ENCODE results near the gene DENND10. TPM values are rescaled to one million over a fixed set of nuclear protein-coding genes. Genes with fewer than 3 reads are reported as not detected.
A peak's percentile ranks its signal among the peaks of the same experiment; 100 is the strongest.
"Not testable (repeated sequence)": the region's sequence is repeated elsewhere in the genome, so short reads cannot be mapped to it uniquely, and the experiment has no call there.

DENND10 gene
- polyA plus RNA-seq, 3 donors = 60.3 to 62.1 (median 61.6) TPM

- DNase-seq (ENCODE audit: low read depth in 3 of 3, low spot score in 2 of 3) = peak in 1 of 3 donors; percentile 45
Measured at GRCh38 chr10:119165171-119166117, 61.5 kb downstream of the DENND10 start, which contains the start of gene SFXN4. Gene SFXN4, minus strand, starts transcription at chr10:119165714. Its CDS starts 67 bp downstream, at chr10:119165647.

- no peak for DNase-seq (ENCODE audit: low read depth in 3 of 3, low spot score in 2 of 3)
Measured at GRCh38 chr10:119166118-119166500, 62.2 kb downstream of the DENND10 start.

- no peak for DNase-seq (ENCODE audit: low read depth in 3 of 3, low spot score in 2 of 3)
Measured at GRCh38 chr10:119166564-119166963, 62.7 kb downstream of the DENND10 start.

- no peak for DNase-seq (ENCODE audit: low read depth in 3 of 3, low spot score in 2 of 3)
Measured at GRCh38 chr10:119167041-119167440, 63.1 kb downstream of the DENND10 start.

GRCh38 chr10:119174109-119174508 lies 70.2 kb downstream of the DENND10 start:
- DNase-seq (ENCODE audit: low read depth in 3 of 3, low spot score in 2 of 3) = no peak

- no peak for DNase-seq (ENCODE audit: low read depth in 3 of 3, low spot score in 2 of 3)
Measured at GRCh38 chr10:119176166-119176565, 72.3 kb downstream of the DENND10 start.

GRCh38 chr10:119177708-119178371 lies 73.9 kb downstream of the DENND10 start:
- DNase-seq (ENCODE audit: low read depth in 3 of 3, low spot score in 2 of 3) = no peak

GRCh38 chr10:119178372-119179119 lies 74.6 kb downstream of the DENND10 start, which contains the start of gene PRDX3:
Gene PRDX3, minus strand, starts transcription at chr10:119178812. Its CDS starts 22 bp downstream, at chr10:119178790.
- peak; percentile 83 to 84 (median 84) for DNase-seq (ENCODE audit: low read depth in 3 of 3, low spot score in 2 of 3)

- DNase-seq (ENCODE audit: low read depth in 3 of 3, low spot score in 2 of 3) = not testable (repeated sequence)
Measured at GRCh38 chr10:119180850-119181400, 77.0 kb downstream of the DENND10 start.

- no peak for DNase-seq (ENCODE audit: low read depth in 3 of 3, low spot score in 2 of 3)
Measured at GRCh38 chr10:119183664-119184412, 79.9 kb downstream of the DENND10 start.

Other genes with a start within 250 kb of the DENND10 start
- 1 to 10 TPM; 3.4 to 4.5 (median 3.5) TPM for gene NANOS1, start 74.4 kb upstream of the DENND10 start, polyA plus RNA-seq (ENCODE audit: insufficient read length in 3 of 3)
- gene EIF3A, start 23.3 kb upstream of the DENND10 start, polyA plus RNA-seq (ENCODE audit: insufficient read length in 3 of 3) = 100 to 1,000 TPM; 195 to 208 (median 199) TPM
- 10 to 100 TPM; 24.2 to 32.0 (median 31.6) TPM for gene SFXN4, start 61.6 kb downstream of the DENND10 start, polyA plus RNA-seq (ENCODE audit: insufficient read length in 3 of 3)
- 100 to 1,000 TPM; 293 to 330 (median 294) TPM for gene PRDX3, start 74.7 kb downstream of the DENND10 start, polyA plus RNA-seq (ENCODE audit: insufficient read length in 3 of 3)
- 10 to 100 TPM; 15.5 to 18.3 (median 15.8) TPM for gene GRK5, start 103.5 kb downstream of the DENND10 start, polyA plus RNA-seq (ENCODE audit: insufficient read length in 3 of 3)